IPS-18a (cell line): Measurements from ENCODE around the gene CGNL1.

ENCODE experiments used
- H3K27ac ChIP-seq: one replicate; pipeline ENCODE4 v1.5.1; 2013; ENCODE audit warnings: low read length
- H3K27me3 ChIP-seq: one replicate; pipeline ENCODE4 v1.6.1; 2013; ENCODE audit warnings: mild to moderate bottlenecking, low read length; ENCODE audit not compliant: control insufficient read depth, insufficient read depth
- H3K36me3 ChIP-seq: one replicate; pipeline ENCODE4 v1.6.1; 2013; ENCODE audit warnings: low read depth, low read length; ENCODE audit not compliant: control insufficient read depth
- H3K4me1 ChIP-seq: one replicate; pipeline ENCODE4 v1.6.1; 2013; ENCODE audit warnings: low read depth, low read length; ENCODE audit not compliant: control insufficient read depth
- H3K4me3 ChIP-seq: one replicate; pipeline ENCODE4 v1.5.1; 2013; ENCODE audit warnings: low read length
- H3K9ac ChIP-seq: one replicate; pipeline ENCODE4 v1.6.1; 2013; ENCODE audit warnings: mild to moderate bottlenecking, low read length, moderate library complexity
- H3K9me3 ChIP-seq: one replicate; pipeline ENCODE4 v1.6.1; 2013; ENCODE audit warnings: low read depth, low read length; ENCODE audit not compliant: control insufficient read depth

CGNL1 gene

GRCh38 chr15:57556040-57556439 lies 179.7 kb downstream of the CGNL1 start:
- Histone ChIP-seq H3K36me3 (no peaks in the 10 kb centered on the region), H3K27me3 (no peaks in the 10 kb centered on the region), H3K4me1 (peaks cover 12% of the 10 kb centered on the region), H3K9me3 (no peaks in the 10 kb centered on the region), H3K4me3 (no peak overlapping the region), H3K9ac (no peak overlapping the region), H3K27ac (no peak overlapping the region)

GRCh38 chr15:57557267-57557666 lies 181.0 kb downstream of the CGNL1 start:
- H3K4me1 ChIP-seq = no peaks in the 10 kb centered on the region
- H3K27me3 ChIP-seq = no peaks in the 10 kb centered on the region
- H3K9me3 ChIP-seq = no peaks in the 10 kb centered on the region
- H3K27ac ChIP-seq = no peak overlapping the region
- H3K4me3 ChIP-seq = no peak overlapping the region
- H3K9ac ChIP-seq = no peak overlapping the region
- no peaks in the 10 kb centered on the region for H3K36me3 ChIP-seq

DNA sequence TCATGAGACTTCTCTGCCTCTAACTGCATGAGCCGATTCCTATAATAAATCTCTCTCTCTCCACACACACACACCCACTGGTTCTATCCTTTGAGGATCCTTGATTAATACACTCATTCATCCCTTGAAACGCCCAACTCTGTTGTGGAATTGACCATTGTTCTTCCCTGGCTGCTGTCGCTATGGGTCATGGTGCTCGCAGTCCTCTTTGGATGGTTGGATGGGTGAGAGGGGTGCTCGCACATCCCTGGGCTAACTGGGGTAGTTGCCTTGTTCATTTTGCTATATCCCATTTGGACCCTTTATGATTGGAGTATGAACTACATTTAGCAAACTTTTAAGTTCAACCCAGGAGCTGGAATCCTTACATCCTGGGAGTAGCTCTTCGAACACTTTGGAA lies 181.5 kb downstream of the CGNL1 start:
- Histone ChIP-seq H3K4me3 (no peak overlapping the region), H3K9ac (no peak overlapping the region), H3K9me3 (no peaks in the 10 kb centered on the region), H3K27ac (no peak overlapping the region), H3K27me3 (no peaks in the 10 kb centered on the region), H3K36me3 (no peaks in the 10 kb centered on the region), H3K4me1 (no peaks in the 10 kb centered on the region)

DNA sequence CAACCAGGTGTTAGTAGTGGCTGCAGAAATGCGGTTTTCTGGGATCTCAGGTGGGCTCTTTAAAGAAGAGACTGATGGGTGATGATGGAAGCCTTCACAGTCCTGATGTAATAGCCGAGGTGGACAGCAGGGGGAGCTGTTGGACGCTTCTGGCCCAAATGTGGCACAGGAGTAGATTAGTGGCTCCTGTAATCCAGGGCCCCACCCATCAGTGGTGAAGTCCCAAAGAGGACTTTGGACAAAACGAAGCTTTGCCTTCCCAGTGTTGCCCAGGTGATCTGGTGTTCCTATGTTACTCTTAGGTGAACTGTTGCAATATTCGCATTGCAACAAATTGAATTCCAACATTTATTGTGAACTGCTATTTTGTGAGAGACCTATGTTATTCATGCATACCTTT lies 183.6 kb downstream of the CGNL1 start:
- no peaks in the 10 kb centered on the region for H3K9me3 ChIP-seq
- H3K27ac ChIP-seq = no peak overlapping the region
- no peaks in the 10 kb centered on the region for H3K4me1 ChIP-seq
- H3K9ac ChIP-seq = no peak overlapping the region
- no peak overlapping the region for H3K4me3 ChIP-seq
- H3K36me3 ChIP-seq = no peaks in the 10 kb centered on the region
- H3K27me3 ChIP-seq = no peaks in the 10 kb centered on the region

DNA sequence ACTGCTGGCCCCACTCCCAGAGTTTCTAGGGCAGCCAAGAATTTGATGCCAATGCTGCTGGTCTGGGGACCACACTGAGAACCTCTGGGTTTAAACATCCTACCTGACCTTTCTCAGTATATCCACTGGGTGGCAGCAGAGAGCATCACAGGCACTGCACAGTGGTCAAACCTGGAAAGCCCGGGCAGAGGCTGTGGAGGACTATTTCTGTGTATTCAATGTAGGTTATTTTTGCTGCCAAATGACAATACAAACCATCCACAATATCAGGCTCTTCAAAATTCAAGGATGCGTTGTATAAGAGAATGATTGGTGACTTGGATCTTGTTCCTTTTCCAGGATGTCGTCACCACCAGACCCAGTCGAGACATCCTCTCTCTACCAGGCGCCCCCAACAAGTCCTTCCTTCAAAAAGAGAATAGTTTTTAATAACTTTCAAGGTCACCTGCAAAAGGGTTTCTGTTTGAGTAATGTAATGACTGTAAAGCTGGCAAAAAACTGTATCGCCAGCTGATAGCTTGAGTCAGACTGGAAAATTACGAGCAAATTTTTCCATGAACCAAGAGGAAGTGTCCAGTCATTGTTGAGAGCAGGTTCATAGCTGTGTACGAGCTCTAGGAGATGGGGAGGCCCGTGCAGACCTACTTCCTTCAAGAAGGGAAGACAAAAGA lies 184.9 kb downstream of the CGNL1 start:
- H3K36me3 ChIP-seq = no peaks in the 10 kb centered on the region
- H3K4me3 ChIP-seq = no peak overlapping the region
- no peak overlapping the region for H3K27ac ChIP-seq
- peaks cover 3% of the 10 kb centered on the region for H3K4me1 ChIP-seq
- H3K9me3 ChIP-seq = no peaks in the 10 kb centered on the region
- no peaks in the 10 kb centered on the region for H3K27me3 ChIP-seq
- H3K9ac ChIP-seq = no peak overlapping the region

DNA sequence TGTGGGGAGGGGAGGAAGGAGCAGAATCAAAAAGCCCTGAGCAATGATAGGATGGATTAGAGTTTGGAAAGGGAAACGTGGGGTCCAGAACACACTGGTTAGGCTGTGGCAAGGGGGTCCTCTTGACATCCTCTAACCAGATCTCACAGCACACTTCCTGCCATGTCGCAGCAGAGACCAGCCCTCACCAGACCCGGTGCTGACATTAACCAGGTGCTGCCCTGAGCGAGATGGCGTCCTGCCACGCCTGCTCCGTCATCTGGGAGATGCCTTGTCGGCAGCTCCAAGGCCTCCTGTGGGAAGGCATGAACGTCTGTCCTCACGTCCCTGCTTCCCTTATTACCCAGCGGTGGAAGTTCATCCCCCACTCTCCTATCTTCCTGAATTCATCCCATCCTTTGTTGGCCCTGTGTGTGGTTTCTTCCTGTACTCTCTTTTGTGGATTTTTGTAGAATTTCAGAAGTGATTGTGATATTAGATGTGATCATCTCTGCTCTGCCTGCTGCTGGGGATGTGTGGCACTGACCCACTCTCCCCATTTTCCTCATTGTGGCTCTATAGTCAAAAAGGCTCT lies 186.0 kb downstream of the CGNL1 start:
- Histone ChIP-seq H3K4me1 (peaks cover 3% of the 10 kb centered on the region), H3K36me3 (no peaks in the 10 kb centered on the region), H3K27me3 (no peaks in the 10 kb centered on the region), H3K27ac (no peak overlapping the region), H3K9ac (no peak overlapping the region), H3K4me3 (no peak overlapping the region), H3K9me3 (no peaks in the 10 kb centered on the region)

GRCh38 chr15:57563416-57563815 lies 187.1 kb downstream of the CGNL1 start:
- Histone ChIP-seq H3K36me3 (no peaks in the 10 kb centered on the region), H3K4me3 (no peak overlapping the region), H3K9me3 (no peaks in the 10 kb centered on the region), H3K27ac (no peak overlapping the region), H3K4me1 (peaks cover 3% of the 10 kb centered on the region), H3K27me3 (no peaks in the 10 kb centered on the region), H3K9ac (no peak overlapping the region)

DNA sequence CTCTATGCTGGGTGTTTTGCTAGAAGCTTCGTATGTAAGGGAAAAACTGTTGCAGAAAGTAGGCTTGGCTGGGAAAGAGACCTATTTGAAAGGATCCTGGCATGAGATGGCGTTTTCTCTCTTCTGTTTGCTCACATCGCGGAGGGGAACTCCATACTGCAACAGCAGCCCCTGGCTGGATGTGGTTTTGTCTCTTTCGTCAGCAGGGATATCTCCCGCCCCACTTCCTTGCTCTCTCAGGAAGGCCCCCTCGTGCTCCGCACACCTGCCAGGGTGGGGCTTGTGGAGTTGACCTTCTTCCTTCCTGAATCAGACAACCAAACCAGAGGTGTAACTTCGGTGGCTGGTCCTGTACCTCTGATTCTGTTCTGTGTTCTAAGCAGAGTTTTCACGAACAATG lies 189.0 kb downstream of the CGNL1 start:
- Histone ChIP-seq H3K36me3 (no peaks in the 10 kb centered on the region), H3K4me1 (peaks cover 3% of the 10 kb centered on the region), H3K27ac (no peak overlapping the region), H3K9ac (no peak overlapping the region), H3K4me3 (no peak overlapping the region), H3K27me3 (no peaks in the 10 kb centered on the region), H3K9me3 (no peaks in the 10 kb centered on the region)

DNA sequence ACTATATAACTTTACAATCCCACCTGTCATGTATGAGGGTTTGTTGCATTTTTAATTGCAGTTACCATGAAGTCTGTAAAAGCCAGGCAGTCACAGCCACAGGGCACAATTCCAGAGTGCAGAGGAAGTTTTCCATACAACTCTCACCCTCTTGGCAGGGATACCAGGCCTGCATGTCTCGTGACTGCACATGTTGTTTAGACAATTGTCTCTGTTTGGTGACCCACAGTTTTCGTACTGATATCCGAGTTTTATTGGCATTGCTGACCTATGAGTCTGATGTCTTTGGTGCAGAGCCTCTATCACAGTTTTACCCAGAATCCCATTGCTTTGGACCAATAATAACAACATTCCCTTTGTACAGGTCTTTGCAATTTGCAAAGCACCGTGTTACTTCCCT lies 190.5 kb downstream of the CGNL1 start:
- Histone ChIP-seq H3K4me1 (peaks cover 3% of the 10 kb centered on the region), H3K9me3 (no peaks in the 10 kb centered on the region), H3K27ac (no peak overlapping the region), H3K9ac (no peak overlapping the region), H3K36me3 (no peaks in the 10 kb centered on the region), H3K4me3 (no peak overlapping the region), H3K27me3 (no peaks in the 10 kb centered on the region)

- Histone ChIP-seq H3K4me1 (peaks cover 3% of the 10 kb centered on the region), H3K9me3 (no peaks in the 10 kb centered on the region), H3K36me3 (no peaks in the 10 kb centered on the region), H3K27ac (no peak overlapping the region), H3K27me3 (no peaks in the 10 kb centered on the region), H3K9ac (no peak overlapping the region), H3K4me3 (no peak overlapping the region)
Measured at GRCh38 chr15:57567891-57568290, 191.6 kb downstream of the CGNL1 start.

DNA sequence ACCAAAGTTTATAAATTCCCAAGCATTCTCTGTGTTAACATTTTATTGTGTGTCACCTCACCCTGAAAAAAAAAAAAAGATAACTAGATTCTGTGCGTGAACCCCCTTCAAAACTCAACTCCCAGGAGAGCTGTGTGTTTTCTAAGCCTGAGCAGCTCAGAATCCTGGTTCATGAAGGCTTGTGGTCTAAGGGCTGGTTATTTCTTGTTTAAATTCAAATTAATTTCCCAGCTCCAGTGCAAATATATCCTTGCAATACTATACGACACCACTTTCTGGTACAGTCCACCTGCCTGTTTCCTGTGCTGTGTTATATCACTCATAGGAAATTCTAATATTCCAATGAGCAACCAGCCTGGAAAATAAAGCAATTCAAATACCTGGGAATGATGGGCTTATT lies 192.0 kb downstream of the CGNL1 start:
- peaks cover 3% of the 10 kb centered on the region for H3K4me1 ChIP-seq
- H3K4me3 ChIP-seq = no peak overlapping the region
- no peaks in the 10 kb centered on the region for H3K9me3 ChIP-seq
- H3K36me3 ChIP-seq = no peaks in the 10 kb centered on the region
- no peak overlapping the region for H3K27ac ChIP-seq
- H3K27me3 ChIP-seq = no peaks in the 10 kb centered on the region
- H3K9ac ChIP-seq = no peak overlapping the region

GRCh38 chr15:57570340-57570739 lies 194.0 kb downstream of the CGNL1 start:
- Histone ChIP-seq H3K4me1 (no peaks in the 10 kb centered on the region), H3K9me3 (no peaks in the 10 kb centered on the region), H3K27me3 (no peaks in the 10 kb centered on the region), H3K36me3 (no peaks in the 10 kb centered on the region), H3K27ac (no peak overlapping the region), H3K4me3 (no peak overlapping the region), H3K9ac (no peak overlapping the region)
